ENCODE data around the gene TSPAN5.
"Not testable (repeated sequence)": the region's sequence is repeated elsewhere in the genome, so short reads cannot be mapped to it uniquely, and the experiment has no call there.

TSPAN5 gene

GRCh38 chr4:98482503-98482846 is 175.9 kb downstream of the TSPAN5 start:
- Histone ChIP-seq H4K20me1 (ENCODE audit: insufficient read depth, low read length, poor library complexity, severe bottlenecking) (no peaks in the 10 kb centered on the region), H3F3A (ENCODE audit: low read depth) (no peaks in the 10 kb centered on the region), H3K79me2 (ENCODE audit: insufficient read depth, low read length) (no peaks in the 10 kb centered on the region), H3K36me3 (ENCODE audit: insufficient read depth, low read length) (peaks cover 5% of the 10 kb centered on the region; the same call in 1 of the 2 replicates), H3K9me2 (replicated peaks; ENCODE audit: low read depth, low read length) (no peaks in the 10 kb centered on the region), H3K9ac (ENCODE audit: low read depth, low read length, poor library complexity, severe bottlenecking) (no peak overlapping the region), H3K4me3 (ENCODE audit: low read length, poor library complexity, severe bottlenecking) (no peak overlapping the region), H2AFZ (ENCODE audit: low read length) (no peak overlapping the region), H3K27me3 (ENCODE audit: insufficient read depth, low read length, poor library complexity, severe bottlenecking) (no peaks in the 10 kb centered on the region), H3K4me2 (ENCODE audit: low read depth, low read length, poor library complexity, severe bottlenecking) (no peak overlapping the region), H3K9me3 (ENCODE audit: insufficient read depth, low read depth, low read length) (no peaks in the 10 kb centered on the region), H3K4me1 (ENCODE audit: insufficient read depth, low read length, poor library complexity, severe bottlenecking) (peaks cover 7% of the 10 kb centered on the region)
- TF ChIP-seq EZH2phosphoT487 (IDR thresholded peaks at IDR 0.05; ENCODE audit: borderline replicate concordance) (no peak), CTCF (conservative IDR thresholded peaks at IDR 0.05; ENCODE audit: low read length) (no peak)

- no peaks in the 10 kb centered on the region for H3F3A ChIP-seq (ENCODE audit: low read depth)
- TF ChIP-seq CTCF (conservative IDR thresholded peaks at IDR 0.05; ENCODE audit: low read length) = no peak
- no peak for TF ChIP-seq EZH2phosphoT487 (IDR thresholded peaks at IDR 0.05; ENCODE audit: borderline replicate concordance)
- no peaks in the 10 kb centered on the region for H4K20me1 ChIP-seq (ENCODE audit: insufficient read depth, low read length, poor library complexity, severe bottlenecking)
- H3K27me3 ChIP-seq (ENCODE audit: insufficient read depth, low read length, poor library complexity, severe bottlenecking) = no peaks in the 10 kb centered on the region
- H3K36me3 ChIP-seq (ENCODE audit: insufficient read depth, low read length) = peaks cover 5% of the 10 kb centered on the region; the same call in 1 of the 2 replicates
- peaks cover 7% of the 10 kb centered on the region for H3K4me1 ChIP-seq (ENCODE audit: insufficient read depth, low read length, poor library complexity, severe bottlenecking)
- H3K79me2 ChIP-seq (ENCODE audit: insufficient read depth, low read length) = no peaks in the 10 kb centered on the region
- H3K9me3 ChIP-seq (ENCODE audit: insufficient read depth, low read depth, low read length) = no peaks in the 10 kb centered on the region
- no peak overlapping the region for H3K9ac ChIP-seq (ENCODE audit: low read depth, low read length, poor library complexity, severe bottlenecking)
- H3K4me3 ChIP-seq (ENCODE audit: low read length, poor library complexity, severe bottlenecking) = no peak overlapping the region
- no peak overlapping the region for H3K4me2 ChIP-seq (ENCODE audit: low read depth, low read length, poor library complexity, severe bottlenecking)
- no peaks in the 10 kb centered on the region for H3K9me2 ChIP-seq (replicated peaks; ENCODE audit: low read depth, low read length)
- no peak overlapping the region for H2AFZ ChIP-seq (ENCODE audit: low read length)
These were observed 177.2 kb downstream of the TSPAN5 start for GRCh38 chr4:98481167-98481566.

- TF ChIP-seq EZH2phosphoT487 (IDR thresholded peaks at IDR 0.05; ENCODE audit: borderline replicate concordance) (no peak), CTCF (conservative IDR thresholded peaks at IDR 0.05; ENCODE audit: low read length) (no peak)
- Histone ChIP-seq H3K9me3 (ENCODE audit: insufficient read depth, low read depth, low read length) (no peaks in the 10 kb centered on the region), H3K79me2 (ENCODE audit: insufficient read depth, low read length) (no peaks in the 10 kb centered on the region), H3K9me2 (replicated peaks; ENCODE audit: low read depth, low read length) (no peaks in the 10 kb centered on the region), H3K9ac (ENCODE audit: low read depth, low read length, poor library complexity, severe bottlenecking) (no peak overlapping the region), H3F3A (ENCODE audit: low read depth) (no peaks in the 10 kb centered on the region), H2AFZ (ENCODE audit: low read length) (no peak overlapping the region), H3K36me3 (ENCODE audit: insufficient read depth, low read length) (peaks cover 5% of the 10 kb centered on the region; the same call in 1 of the 2 replicates), H3K4me1 (ENCODE audit: insufficient read depth, low read length, poor library complexity, severe bottlenecking) (peaks cover 7% of the 10 kb centered on the region), H4K20me1 (ENCODE audit: insufficient read depth, low read length, poor library complexity, severe bottlenecking) (no peaks in the 10 kb centered on the region), H3K4me3 (ENCODE audit: low read length, poor library complexity, severe bottlenecking) (no peak overlapping the region), H3K27me3 (ENCODE audit: insufficient read depth, low read length, poor library complexity, severe bottlenecking) (no peaks in the 10 kb centered on the region), H3K4me2 (ENCODE audit: low read depth, low read length, poor library complexity, severe bottlenecking) (no peak overlapping the region)
These were observed 177.9 kb downstream of the TSPAN5 start for GRCh38 chr4:98480535-98480934.

- not testable (repeated sequence) for H3K4me1 ChIP-seq (ENCODE audit: insufficient read depth, low read length, poor library complexity, severe bottlenecking); H3F3A ChIP-seq (ENCODE audit: low read depth); H3K4me2 ChIP-seq (ENCODE audit: low read depth, low read length, poor library complexity, severe bottlenecking); H4K20me1 ChIP-seq (ENCODE audit: insufficient read depth, low read length, poor library complexity, severe bottlenecking); H2AFZ ChIP-seq (ENCODE audit: low read length); H3K9me2 ChIP-seq (replicated peaks; ENCODE audit: low read depth, low read length); H3K79me2 ChIP-seq (ENCODE audit: insufficient read depth, low read length); H3K9me3 ChIP-seq (ENCODE audit: insufficient read depth, low read depth, low read length); H3K4me3 ChIP-seq (ENCODE audit: low read length, poor library complexity, severe bottlenecking); H3K27me3 ChIP-seq (ENCODE audit: insufficient read depth, low read length, poor library complexity, severe bottlenecking); H3K9ac ChIP-seq (ENCODE audit: low read depth, low read length, poor library complexity, severe bottlenecking)
- H3K36me3 ChIP-seq (ENCODE audit: insufficient read depth, low read length) = peaks cover 12% of the 10 kb centered on the region; the same call in 1 of the 2 replicates
These were observed 178.8 kb downstream of the TSPAN5 start for GRCh38 chr4:98479590-98479989.
